HCT116 (cell line): Measurements from ENCODE around the gene C11orf42. TPM values are rescaled to one million over a fixed set of nuclear protein-coding genes. Genes with fewer than 3 reads are reported as not detected.

Experiments used
- ATAC-seq: fragments of 200-7000 bp; cut with Tn5 transposase; 2 replicates; pipeline ENCODE4 v1.9.1; 2020; ENCODE audit warnings: mild to moderate bottlenecking, moderate library complexity
- BruUV-seq: library from RNA; stranded (reverse); fragments of 400-500 nt; replicated peaks from 2 replicates; lab custom pipeline; 2021; lab: Mats Ljungman, UMichigan
- CTCF ChIA-PET: fragments of 300-600 bp; sonication (Branson Sonifier 250); formaldehyde crosslinking; loops from one replicate; lab custom pipeline; 2021; ENCODE audit warnings: antibody characterized with exemption; lab: Charles Lee
- POLR2A ChIA-PET: fragments of 300-600, 350-600 bp; sonication (Branson Sonifier 250); formaldehyde crosslinking; loops from one replicate; lab custom pipeline; 2021; ENCODE audit warnings: antibody characterized with exemption; lab: Charles Lee
- RAD21 ChIA-PET, 2 experiments: fragments of 300-600 bp; sonication (Branson Sonifier 250); formaldehyde crosslinking; loops; one replicate each; lab custom pipeline; 2023; ENCODE audit warnings: low total read pairs in 2 of 2; ENCODE audit not compliant: uncharacterized antibody in 2 of 2, unreplicated experiment in 2 of 2, low non-redundant PET in 1 of 2; lab: Charles Lee
- DNase-seq: peaks from one replicate; pipeline ENCODE4 v3.0.0-alpha.2; 2010; ENCODE audit warnings: low read depth, low spot score
- H2AFZ ChIP-seq: fragments of 200-600 bp; shearing (Covaris generic), sonication (generic); 2 replicates; pipeline ENCODE4 v1.6.1; 2017; ENCODE audit warnings: low read depth, mixed run types, mixed read lengths, antibody characterized with exemption, low read length; ENCODE audit not compliant: poor library complexity, severe bottlenecking
- H3K27ac ChIP-seq: 2 replicates; pipeline ENCODE4 v1.5.1; 2012; ENCODE audit warnings: low read depth, low read length
- H3K27me3 ChIP-seq: fragments of 200-600 bp; sonication (generic); 2 replicates; pipeline ENCODE4 v1.6.1; 2016; ENCODE audit warnings: mixed run types, low read length, mixed read lengths; ENCODE audit not compliant: insufficient read depth
- H3K36me3 ChIP-seq, 2 experiments: fragments of 200-500 bp in 1 of 2; fragments of 200-600 bp in 1 of 2; sonication (Bioruptor generic) in 1 of 2; sonication (generic) in 1 of 2; 2 replicates each; pipeline versions ENCODE4 v1.5.1 to v1.6.1; 2014 to 2016; ENCODE audit warnings: low read length in 2 of 2, inconsistent platforms in 1 of 2, mixed read lengths in 1 of 2, mixed run types in 1 of 2; ENCODE audit not compliant: insufficient read depth in 2 of 2, control insufficient read depth in 1 of 2
- H3K4me1 ChIP-seq, 2 experiments: fragments of 200-600 bp in 1 of 2; sonication (generic) in 1 of 2; 2 replicates each; pipeline versions ENCODE4 v1.5.1 to v1.6.1; 2012 to 2017; ENCODE audit warnings: low read length in 2 of 2, inconsistent platforms in 1 of 2, mild to moderate bottlenecking in 1 of 2, mixed read lengths in 1 of 2, mixed run types in 1 of 2, moderate library complexity in 1 of 2; ENCODE audit not compliant: insufficient read depth in 2 of 2, control insufficient read depth in 1 of 2
- H3K4me2 ChIP-seq: fragments of 200-600 bp; sonication (generic); 2 replicates; pipeline ENCODE4 v1.6.1; 2017; ENCODE audit warnings: mixed run types, low read length, mixed read lengths
- H3K4me3 ChIP-seq, 2 experiments: fragments of 200-600 bp in 1 of 2; sonication (generic) in 1 of 2; replicated peaks in 1 of 2; 2 replicates each; pipeline ENCODE4 v1.5.1; 2011 to 2016; ENCODE audit warnings: low read length in 2 of 2, control low read depth in 1 of 2, low read depth in 1 of 2, mild to moderate bottlenecking in 1 of 2, mixed read lengths in 1 of 2, mixed run types in 1 of 2
- H3K79me2 ChIP-seq: fragments of 200-600 bp; sonication (generic); 2 replicates; pipeline ENCODE4 v1.6.1; 2017; ENCODE audit warnings: mild to moderate bottlenecking, mixed run types, low read length, moderate library complexity, mixed read lengths; ENCODE audit not compliant: insufficient read depth
- H3K9ac ChIP-seq: fragments of 200-600 bp; sonication (generic); 2 replicates; pipeline ENCODE4 v1.6.1; 2016; ENCODE audit warnings: low read length, mixed read lengths
- H3K9me2 ChIP-seq: fragments of 200-600 bp; sonication (generic), shearing (Covaris generic); 2 replicates; pipeline ENCODE4 v1.6.1; 2017; ENCODE audit warnings: mixed run types, mild to moderate bottlenecking, moderate library complexity; ENCODE audit not compliant: insufficient read depth
- H3K9me3 ChIP-seq, 2 experiments: fragments of 200-500 bp in 1 of 2; fragments of 200-600 bp in 1 of 2; sonication (Bioruptor generic) in 1 of 2; sonication (generic) in 1 of 2; 2 replicates each; pipeline ENCODE4 v1.6.1; 2014 to 2017; ENCODE audit warnings: low read length in 2 of 2, mixed read lengths in 2 of 2, inconsistent platforms in 1 of 2, low read depth in 1 of 2, mild to moderate bottlenecking in 1 of 2, mixed run types in 1 of 2, moderate library complexity in 1 of 2; ENCODE audit not compliant: control insufficient read depth in 1 of 2, insufficient read depth in 1 of 2
- H4K20me1 ChIP-seq: fragments of 200-600 bp; sonication (generic), shearing (Covaris generic); 2 replicates; pipeline ENCODE4 v1.6.1; 2017; ENCODE audit warnings: mixed run types, mild to moderate bottlenecking, moderate library complexity; ENCODE audit not compliant: insufficient read depth
- CBX3 ChIP-seq: IDR thresholded peaks from 2 replicates; pipeline ENCODE4 v1.6.1; 2012; ENCODE audit warnings: low read depth
- CEBPB ChIP-seq: IDR thresholded peaks from 2 replicates; pipeline ENCODE4 v1.6.1; 2012; ENCODE audit warnings: low read depth
- EGR1 ChIP-seq: IDR thresholded peaks from 2 replicates; pipeline ENCODE4 v1.6.1; 2012; ENCODE audit warnings: low read depth
- ELF1 ChIP-seq: IDR thresholded peaks from 2 replicates; pipeline ENCODE4 v1.6.1; 2012; ENCODE audit warnings: low read depth, borderline replicate concordance
- EZH2 ChIP-seq: fragments of 200-600 bp; sonication (generic); IDR thresholded peaks from 2 replicates; pipeline ENCODE4 v1.6.1; 2017; ENCODE audit warnings: antibody characterized with exemption, mixed run types
- FOSL1 ChIP-seq: IDR thresholded peaks from 2 replicates; pipeline ENCODE4 v1.6.1; 2012; ENCODE audit warnings: low read depth
- MAX ChIP-seq: IDR thresholded peaks from 2 replicates; pipeline ENCODE4 v1.6.1; 2012
- POLR2AphosphoS5 ChIP-seq: IDR thresholded peaks from 2 replicates; pipeline ENCODE4 v1.6.1; 2011; ENCODE audit warnings: mild to moderate bottlenecking, low read depth, low read length, moderate library complexity
- SIN3A ChIP-seq: IDR thresholded peaks from 2 replicates; pipeline ENCODE4 v1.6.1; 2012; ENCODE audit warnings: low read depth
- SP1 ChIP-seq: IDR thresholded peaks from 2 replicates; pipeline ENCODE4 v1.6.1; 2012; ENCODE audit warnings: low read depth
- SRF ChIP-seq: IDR thresholded peaks from 2 replicates; pipeline ENCODE4 v1.6.1; 2012; ENCODE audit warnings: low read depth
- ZFX ChIP-seq: fragments of 450-650 bp; IDR thresholded peaks from 2 replicates; pipeline ENCODE4 v1.6.1; 2017
- intact Hi-C: fragments of 100-400 bp; cut with micrococcal nuclease; formaldehyde crosslinking; loops from 2 replicates; pipeline ENCODE4 v1.10.0; 2022
- total RNA-seq: library from RNA; stranded (reverse); gene quantifications from one replicate; pipeline ENCODE4 v1.2.1, GENCODE V29; 2021; ENCODE audit not compliant: unreplicated experiment
- TF ChIP-seq, protein P1 (sequence below): IDR thresholded peaks from 2 replicates; pipeline ENCODE4 v1.6.1; 2011; ENCODE audit warnings: mild to moderate bottlenecking, low read length, moderate library complexity; ENCODE audit not compliant: insufficient replicate concordance; ENCODE audit errors: extremely low read depth
- TF ChIP-seq, protein P2 (sequence below), 3 experiments: fragments of 200-600 bp in 1 of 3; sonication (generic) in 1 of 3; IDR thresholded peaks in 2 of 3; conservative IDR thresholded peaks in 1 of 3; 2 replicates each; pipeline ENCODE4 v1.5.1; 2012 to 2017; ENCODE audit warnings: low read depth in 2 of 3, low read length in 2 of 3, antibody characterized with exemption in 1 of 3, borderline replicate concordance in 1 of 3, control low read depth in 1 of 3, mild to moderate bottlenecking in 1 of 3, mixed read lengths in 1 of 3, mixed run types in 1 of 3, moderate library complexity in 1 of 3; ENCODE audit not compliant: insufficient read depth in 1 of 3

C11orf42 gene
- total RNA-seq, 1 experiment from 2014 or later, result not detected

DNA sequence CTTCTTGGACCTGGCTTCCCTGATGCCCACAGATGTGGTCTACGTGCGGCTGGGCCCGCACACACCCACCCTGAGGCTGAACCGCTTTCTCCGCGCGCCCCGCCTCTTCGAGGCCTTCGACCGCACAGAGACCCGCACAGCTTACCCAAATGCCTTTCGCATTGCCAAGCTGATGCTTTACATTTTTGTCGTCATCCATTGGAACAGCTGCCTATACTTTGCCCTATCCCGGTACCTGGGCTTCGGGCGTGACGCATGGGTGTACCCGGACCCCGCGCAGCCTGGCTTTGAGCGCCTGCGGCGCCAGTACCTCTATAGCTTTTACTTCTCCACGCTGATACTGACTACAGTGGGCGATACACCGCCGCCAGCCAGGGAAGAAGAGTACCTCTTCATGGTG, 34.8 kb downstream of the C11orf42 start:
- no peak overlapping the region for H3K4me3 ChIP-seq
- H3K27me3 ChIP-seq, result no peaks in the 10 kb centered on the region
- intact Hi-C loops, result no loop called here
- H3K9me2 ChIP-seq, result no peaks in the 10 kb centered on the region
- H3K9me3 ChIP-seq, result no peaks in the 10 kb centered on the region
- H3K79me2 ChIP-seq, result no peaks in the 10 kb centered on the region
- H3K9ac ChIP-seq, result no peak overlapping the region
- ChIA-PET CTCF (interaction anchor here (1.2 kb wide), 1 partner anchor 11 kb away, joined by 3 read pairs; no protein-coding TSS in a partner anchor), RAD21 (no interaction called here), POLR2A (no interaction called here)
- no peak overlapping the region for H3K4me2 ChIP-seq
- H3K4me1 ChIP-seq, result peaks cover 0 to 5% of the 10 kb centered on the region in 2 experiments; a peak in 1 of 4 replicates
- no TSS peak for BruUV-seq
- ATAC-seq (no peak), DNase-seq (no peak)
- H2AFZ ChIP-seq, result no peak overlapping the region
- no peaks in the 10 kb centered on the region for H4K20me1 ChIP-seq
- TF ChIP-seq POLR2AphosphoS5, result no peak
- TF ChIP-seq, protein P1, sequence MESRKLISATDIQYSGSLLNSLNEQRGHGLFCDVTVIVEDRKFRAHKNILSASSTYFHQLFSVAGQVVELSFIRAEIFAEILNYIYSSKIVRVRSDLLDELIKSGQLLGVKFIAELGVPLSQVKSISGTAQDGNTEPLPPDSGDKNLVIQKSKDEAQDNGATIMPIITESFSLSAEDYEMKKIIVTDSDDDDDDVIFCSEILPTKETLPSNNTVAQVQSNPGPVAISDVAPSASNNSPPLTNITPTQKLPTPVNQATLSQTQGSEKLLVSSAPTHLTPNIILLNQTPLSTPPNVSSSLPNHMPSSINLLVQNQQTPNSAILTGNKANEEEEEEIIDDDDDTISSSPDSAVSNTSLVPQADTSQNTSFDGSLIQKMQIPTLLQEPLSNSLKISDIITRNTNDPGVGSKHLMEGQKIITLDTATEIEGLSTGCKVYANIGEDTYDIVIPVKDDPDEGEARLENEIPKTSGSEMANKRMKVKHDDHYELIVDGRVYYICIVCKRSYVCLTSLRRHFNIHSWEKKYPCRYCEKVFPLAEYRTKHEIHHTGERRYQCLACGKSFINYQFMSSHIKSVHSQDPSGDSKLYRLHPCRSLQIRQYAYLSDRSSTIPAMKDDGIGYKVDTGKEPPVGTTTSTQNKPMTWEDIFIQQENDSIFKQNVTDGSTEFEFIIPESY, result no peak
- TF ChIP-seq EZH2, result no peak
- TF ChIP-seq CBX3, result no peak
- TF ChIP-seq EGR1, result no peak
- no peak for TF ChIP-seq CEBPB
- TF ChIP-seq, protein P2, sequence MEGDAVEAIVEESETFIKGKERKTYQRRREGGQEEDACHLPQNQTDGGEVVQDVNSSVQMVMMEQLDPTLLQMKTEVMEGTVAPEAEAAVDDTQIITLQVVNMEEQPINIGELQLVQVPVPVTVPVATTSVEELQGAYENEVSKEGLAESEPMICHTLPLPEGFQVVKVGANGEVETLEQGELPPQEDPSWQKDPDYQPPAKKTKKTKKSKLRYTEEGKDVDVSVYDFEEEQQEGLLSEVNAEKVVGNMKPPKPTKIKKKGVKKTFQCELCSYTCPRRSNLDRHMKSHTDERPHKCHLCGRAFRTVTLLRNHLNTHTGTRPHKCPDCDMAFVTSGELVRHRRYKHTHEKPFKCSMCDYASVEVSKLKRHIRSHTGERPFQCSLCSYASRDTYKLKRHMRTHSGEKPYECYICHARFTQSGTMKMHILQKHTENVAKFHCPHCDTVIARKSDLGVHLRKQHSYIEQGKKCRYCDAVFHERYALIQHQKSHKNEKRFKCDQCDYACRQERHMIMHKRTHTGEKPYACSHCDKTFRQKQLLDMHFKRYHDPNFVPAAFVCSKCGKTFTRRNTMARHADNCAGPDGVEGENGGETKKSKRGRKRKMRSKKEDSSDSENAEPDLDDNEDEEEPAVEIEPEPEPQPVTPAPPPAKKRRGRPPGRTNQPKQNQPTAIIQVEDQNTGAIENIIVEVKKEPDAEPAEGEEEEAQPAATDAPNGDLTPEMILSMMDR (IDR thresholded peaks at IDR 0.05 in 2 of 3, conservative IDR thresholded peaks at IDR 0.05 in 1 of 3; ENCODE audit: borderline replicate concordance in 1 of 3, insufficient read depth in 1 of 3, low read depth in 2 of 3, low read length in 2 of 3), result no peak
- TF ChIP-seq FOSL1, result no peak
- no peak for TF ChIP-seq SIN3A
- TF ChIP-seq MAX, result no peak
- no peak for TF ChIP-seq ELF1
- TF ChIP-seq ZFX, result no peak
- no peak for TF ChIP-seq SP1
- TF ChIP-seq SRF, result no peak
- no peak overlapping the region for H3K27ac ChIP-seq
- H3K36me3 ChIP-seq, result no peaks in the 10 kb centered on the region
